HG03460 (cell line): ENCODE results near the gene SRPX2.

Source experiments
- ATAC-seq: cut with Tn5 transposase; IDR thresholded peaks from one replicate; pipeline ENCODE4 v1.9.1; 2021; ENCODE audit not compliant: unreplicated experiment

Gene SRPX2, protein sequence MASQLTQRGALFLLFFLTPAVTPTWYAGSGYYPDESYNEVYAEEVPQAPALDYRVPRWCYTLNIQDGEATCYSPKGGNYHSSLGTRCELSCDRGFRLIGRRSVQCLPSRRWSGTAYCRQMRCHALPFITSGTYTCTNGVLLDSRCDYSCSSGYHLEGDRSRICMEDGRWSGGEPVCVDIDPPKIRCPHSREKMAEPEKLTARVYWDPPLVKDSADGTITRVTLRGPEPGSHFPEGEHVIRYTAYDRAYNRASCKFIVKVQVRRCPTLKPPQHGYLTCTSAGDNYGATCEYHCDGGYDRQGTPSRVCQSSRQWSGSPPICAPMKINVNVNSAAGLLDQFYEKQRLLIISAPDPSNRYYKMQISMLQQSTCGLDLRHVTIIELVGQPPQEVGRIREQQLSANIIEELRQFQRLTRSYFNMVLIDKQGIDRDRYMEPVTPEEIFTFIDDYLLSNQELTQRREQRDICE

DNA sequence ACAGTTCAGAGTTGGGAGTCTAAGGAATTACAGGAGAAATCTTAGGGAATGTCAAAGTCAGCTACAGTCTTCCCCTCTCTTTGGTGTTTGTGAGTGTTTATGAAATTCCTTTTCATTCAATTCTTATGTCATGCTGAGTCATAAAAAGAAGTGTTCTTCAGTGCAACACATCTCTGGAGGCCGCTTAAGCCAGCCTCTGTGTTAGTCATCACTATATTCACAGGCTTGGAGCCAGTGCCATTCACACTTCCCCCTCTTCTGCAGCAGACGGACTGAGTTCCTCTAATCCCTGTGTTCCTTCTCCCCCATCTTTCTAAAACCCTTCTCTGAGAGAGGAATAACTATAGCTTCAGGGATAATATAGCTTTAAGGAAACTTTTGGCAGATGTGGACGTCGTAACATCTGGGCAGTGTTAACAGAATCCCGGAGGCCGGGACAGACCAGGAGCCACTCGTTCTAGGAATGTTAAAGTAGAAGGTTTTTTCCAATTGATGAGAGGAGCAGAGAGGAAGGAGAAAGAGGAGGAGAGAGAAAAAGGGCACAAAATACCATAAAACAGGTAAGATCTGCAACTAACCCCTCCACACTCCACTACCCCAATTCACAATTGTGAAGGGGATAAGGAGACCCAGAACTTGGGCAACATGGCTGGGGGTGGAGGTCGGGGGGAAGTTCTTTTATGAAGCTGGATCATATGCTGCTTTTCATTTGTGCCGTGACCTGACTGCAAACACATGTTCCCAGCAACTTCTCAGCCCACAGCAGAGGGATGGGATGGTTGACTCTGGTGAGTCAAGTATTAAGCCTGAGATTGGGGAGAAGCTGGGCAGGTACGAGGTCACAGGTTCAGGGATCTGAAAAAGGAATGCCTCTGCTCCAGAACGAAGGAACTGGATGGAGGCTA lies at the start of gene SRPX2:
TSS of gene SRPX2 (plus strand) at position 244 of the 905 bp plus-strand sequence. CDS start 2,124 bp downstream, outside the sequence.
- no peak for ATAC-seq

DNA sequence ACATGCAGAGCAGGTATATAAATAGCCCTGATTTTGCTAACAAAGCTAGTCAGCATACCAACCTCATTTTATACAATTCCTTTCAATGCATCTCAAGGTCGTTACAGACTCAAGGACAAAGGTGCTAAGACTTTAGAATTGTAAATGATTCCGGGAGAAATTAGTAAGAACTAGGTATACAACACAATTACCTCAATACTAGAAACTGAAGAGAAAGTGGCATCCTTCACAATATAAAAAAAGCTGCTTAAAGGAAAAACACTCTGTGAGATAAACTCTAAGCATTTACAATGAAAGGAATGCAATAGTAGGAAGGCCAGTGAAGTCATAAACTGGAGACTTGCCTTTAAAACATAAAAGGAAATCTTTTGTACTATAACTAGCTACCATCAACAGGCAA lies 47.4 kb upstream of the SRPX2 start:
- ATAC-seq = no peak

DNA sequence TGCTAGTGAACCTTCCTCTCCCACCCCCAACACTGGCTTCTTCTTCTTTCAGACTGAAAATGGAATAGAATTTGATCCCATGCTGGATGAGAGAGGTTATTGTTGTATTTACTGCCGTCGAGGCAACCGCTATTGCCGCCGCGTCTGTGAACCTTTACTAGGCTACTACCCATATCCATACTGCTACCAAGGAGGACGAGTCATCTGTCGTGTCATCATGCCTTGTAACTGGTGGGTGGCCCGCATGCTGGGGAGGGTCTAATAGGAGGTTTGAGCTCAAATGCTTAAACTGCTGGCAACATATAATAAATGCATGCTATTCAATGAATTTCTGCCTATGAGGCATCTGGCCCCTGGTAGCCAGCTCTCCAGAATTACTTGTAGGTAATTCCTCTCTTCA lies 44.5 kb upstream of the SRPX2 start:
- ATAC-seq = no peak

DNA sequence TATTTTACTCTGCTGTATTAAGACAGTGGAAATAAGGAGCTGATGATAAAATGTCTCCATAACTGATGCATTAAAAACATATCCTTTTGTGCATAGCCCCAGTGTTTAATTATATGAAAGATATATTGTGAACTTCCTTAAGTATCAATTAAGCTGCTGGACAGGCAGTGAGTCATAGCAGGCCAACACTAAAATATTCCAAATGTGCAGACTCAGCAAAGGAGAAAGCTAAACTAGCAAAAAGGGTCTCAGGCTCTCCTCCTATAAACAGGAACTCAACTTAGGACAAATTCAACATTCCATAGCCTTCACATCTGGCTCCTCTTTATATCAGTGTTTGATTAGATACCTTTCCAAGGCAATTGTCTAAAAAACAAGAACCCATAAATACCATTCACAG lies 43.7 kb upstream of the SRPX2 start:
- ATAC-seq = no peak

DNA sequence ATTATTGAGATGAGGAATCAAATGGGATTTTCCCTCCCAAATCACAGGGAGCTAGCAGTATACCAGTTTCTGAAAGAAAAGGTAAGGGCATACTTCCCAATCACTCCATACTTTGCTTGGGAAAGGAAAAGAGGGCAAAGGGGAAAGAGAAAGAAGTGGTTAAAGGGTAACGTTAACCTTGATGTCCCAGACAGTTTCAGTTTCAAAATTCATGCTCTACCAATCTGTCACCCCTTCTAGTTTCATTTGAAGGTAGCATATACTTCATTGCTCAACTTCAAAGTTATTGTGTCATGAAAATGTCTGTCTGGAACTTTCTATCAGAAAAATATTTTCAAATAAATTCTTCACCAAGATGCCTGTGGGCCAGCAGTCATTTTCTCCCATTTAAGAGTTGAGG lies 43.2 kb upstream of the SRPX2 start:
- ATAC-seq = no peak

DNA sequence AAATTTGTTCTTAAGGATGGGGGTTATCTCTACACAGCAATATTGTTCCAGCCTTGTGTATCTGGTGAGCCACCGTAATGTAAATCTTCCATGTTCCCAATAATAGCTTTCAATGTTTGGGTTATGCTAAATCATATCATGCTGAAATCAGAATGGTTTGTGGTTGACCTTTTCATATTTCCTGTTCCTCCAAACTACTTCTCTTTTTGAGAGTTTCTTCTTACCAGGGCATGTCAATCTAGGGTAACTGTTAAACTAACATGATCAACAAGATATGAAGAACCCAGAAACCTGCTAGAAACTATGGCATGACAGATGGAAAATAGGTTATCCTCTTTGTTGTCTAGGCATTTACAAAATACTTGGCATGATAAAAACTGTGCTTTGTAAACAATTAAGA lies 37.2 kb upstream of the SRPX2 start:
- ATAC-seq = no peak

DNA sequence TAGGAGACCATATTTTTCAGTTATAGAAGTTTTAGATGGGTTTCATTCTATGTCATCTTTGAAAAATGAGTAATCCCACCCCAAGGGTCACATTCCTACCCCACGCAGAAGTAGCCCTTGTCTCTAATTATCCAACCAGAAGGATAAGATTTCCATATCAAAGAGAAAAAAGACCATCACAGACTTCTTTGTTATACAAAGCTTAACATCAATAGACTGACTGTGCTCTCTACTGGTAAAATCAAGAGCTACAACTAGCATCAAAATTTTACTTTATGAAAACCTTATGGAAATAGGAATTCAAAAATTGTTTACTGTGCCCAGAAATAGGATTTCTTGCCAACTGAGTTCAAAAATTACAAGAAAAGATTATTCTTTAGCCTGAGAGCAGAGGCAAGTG lies 34.4 kb upstream of the SRPX2 start:
- ATAC-seq = no peak

DNA sequence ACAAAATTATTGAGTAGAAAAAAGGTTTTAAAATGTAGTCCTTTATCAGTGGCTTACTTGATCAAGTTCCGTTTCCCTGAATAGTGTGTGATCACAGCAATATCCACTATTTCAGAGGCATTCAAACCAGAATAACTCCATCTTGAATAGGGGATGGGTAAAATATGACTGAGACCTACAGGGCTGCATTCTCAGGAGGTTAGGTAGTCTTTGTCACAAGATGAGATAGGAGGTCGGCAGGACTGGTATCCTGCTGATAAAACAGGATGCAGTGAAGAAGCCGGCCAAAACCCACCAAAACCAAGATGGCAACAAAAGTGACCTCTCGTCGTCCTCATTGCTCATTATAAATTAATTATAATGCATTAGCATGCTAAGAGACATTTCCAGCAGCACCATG lies 32.0 kb upstream of the SRPX2 start:
- no peak for ATAC-seq

DNA sequence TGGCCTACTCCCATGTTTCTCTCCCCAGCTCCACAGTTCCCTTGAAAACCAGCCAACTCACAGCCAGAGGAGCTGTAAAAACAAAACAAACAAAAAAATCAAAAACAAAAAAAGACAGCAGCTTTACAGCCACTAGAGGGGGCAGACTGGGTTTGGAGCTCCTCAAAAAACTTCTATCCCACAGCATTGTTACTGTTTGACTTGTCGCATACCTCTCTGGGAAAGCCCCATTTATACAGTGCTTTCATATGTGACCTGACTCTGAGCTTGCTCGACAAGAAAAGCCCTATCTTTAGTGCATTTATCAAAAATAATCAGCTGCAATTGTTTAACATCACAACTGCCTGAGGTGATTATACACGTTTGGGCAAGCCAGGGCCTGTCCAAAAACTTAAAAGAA lies 29.0 kb upstream of the SRPX2 start:
- ATAC-seq = peak; percentile 98

DNA sequence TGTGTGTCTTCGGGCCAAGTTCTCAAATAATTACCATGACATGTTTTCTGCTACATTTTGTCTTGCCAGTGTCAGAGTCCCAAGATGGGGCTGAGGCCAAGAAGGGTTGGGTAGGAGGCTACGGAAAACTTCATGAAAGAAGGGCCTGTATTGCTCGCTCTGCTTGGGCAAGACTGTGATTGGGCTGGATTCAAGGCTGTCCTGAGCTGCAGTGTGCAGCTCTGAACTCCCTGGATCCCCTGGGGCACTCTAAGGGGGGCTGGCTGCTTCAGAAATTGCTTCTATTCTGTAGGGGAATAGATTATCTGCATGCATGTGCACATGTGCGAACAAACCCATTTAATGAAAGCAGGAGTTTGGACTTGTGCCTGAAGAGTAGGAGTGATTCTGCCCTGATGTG lies 21.0 kb upstream of the SRPX2 start:
- ATAC-seq = no peak

DNA sequence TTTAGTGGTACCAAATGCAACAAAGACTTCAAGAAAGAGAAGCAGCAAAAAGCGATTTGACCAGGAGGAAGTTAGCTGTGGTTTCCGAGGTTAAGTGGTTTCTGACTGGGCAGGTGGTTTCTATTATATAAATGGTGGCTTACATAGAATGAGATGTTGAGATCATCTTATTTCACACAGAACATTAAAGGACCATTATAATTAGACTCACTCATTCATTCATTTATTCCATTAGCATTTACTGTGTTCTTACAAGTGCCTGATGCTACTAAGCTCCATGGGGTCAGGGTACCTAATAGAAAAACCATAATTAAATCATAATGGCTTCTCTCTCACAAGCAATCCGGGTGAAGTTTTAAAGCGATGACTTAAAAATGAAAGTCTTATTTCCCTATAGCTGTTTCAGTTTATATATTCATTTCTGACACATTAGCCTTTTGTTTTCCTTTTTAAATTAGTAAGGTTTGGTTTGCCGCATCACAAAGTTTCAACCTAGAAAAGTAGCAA lies 18.0 kb upstream of the SRPX2 start:
- ATAC-seq = peak; percentile 91

DNA sequence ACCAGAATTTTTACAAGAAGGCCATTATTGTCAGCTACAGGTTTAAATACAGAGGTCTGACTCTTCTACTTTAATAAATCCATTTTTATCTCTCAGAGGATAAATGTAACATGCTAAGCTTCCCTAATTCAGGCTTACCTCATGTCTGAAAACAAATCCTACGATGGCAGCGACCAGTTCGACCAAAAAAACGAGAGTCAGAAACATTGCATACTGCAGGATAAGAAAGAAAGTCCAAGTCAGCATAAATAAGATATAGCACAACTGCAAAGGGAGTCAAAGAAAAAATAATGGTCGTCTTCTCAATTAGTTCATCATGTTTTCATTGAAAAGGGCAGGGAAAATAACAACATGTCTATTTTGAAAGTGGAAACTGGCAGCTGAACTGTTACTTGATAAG lies 9.0 kb upstream of the SRPX2 start:
- no peak for ATAC-seq

DNA sequence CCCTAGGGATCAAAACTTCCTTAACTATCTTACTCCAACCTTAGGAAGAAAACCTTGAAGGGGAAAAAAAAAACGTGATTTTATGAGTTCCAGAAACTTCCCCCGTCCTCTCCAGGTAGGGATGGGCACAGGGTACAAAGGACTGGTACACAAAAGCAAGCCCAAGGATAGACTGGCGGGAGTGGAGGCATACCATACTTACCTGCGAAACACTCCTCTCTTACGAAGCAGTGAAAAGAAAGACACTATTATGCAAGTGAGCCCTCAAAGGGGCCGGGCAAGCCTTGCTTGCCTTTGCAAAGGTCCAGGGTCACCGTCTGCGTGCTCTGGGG lies 8.0 kb upstream of the SRPX2 start:
- no peak for ATAC-seq

DNA sequence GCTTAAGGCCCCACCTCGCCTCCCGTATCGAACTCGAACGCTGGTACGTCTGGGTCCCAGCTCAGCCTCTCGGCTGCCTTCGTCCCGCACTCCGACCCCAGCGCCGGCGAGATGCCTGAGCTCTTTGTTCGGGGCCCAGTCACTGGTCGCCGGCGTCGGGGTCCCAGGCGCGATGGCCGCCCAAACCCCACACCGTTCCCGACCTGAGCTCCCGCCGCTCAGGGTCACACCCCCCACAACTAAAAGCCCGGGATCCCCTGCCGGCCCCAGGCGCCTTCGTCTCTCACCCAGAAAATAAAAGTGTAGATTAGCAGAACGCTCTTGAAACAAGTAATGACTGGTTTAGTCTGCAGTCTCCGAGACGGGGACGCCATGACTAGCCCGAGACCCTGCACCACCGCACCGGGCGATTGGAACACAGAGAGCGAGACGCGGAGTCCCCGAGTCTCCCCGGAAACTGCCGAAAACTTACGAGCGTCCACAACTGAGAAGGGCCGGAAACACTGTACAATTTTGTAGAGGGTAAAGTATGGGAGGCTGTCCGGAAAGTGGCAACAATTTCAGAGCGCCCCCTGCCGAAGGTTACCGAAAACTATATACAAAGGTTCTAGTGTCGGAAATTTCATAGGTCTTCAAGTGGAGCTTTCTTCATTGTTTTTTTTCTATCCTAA lies 7.5 kb upstream of the SRPX2 start, which contains the start of gene TSPAN6:
TSS of gene TSPAN6 (minus strand) at position 486 of the 671 bp plus-strand sequence. CDS start at position 374, 112 bp downstream.
- ATAC-seq = peak; percentile 97

DNA sequence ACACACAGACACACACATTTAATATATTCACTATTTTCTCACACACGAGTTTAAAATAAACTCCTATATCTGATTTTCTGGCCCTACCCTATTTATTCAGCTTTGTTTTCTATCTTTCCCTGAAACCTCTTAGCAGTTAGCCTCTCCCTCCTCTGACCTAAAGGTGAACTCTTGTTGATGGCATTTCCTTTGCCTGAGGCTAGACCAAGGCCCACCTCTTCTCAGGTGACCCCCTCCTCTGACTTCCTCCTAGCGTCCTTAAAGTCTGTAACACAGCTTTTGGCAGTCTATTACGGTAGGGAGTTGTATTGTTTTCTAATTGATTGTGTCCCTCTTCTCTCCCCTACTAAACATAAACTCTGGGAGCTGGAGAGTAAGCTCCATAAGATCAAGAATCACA lies 1.7 kb upstream of the SRPX2 start:
- ATAC-seq = no peak

DNA sequence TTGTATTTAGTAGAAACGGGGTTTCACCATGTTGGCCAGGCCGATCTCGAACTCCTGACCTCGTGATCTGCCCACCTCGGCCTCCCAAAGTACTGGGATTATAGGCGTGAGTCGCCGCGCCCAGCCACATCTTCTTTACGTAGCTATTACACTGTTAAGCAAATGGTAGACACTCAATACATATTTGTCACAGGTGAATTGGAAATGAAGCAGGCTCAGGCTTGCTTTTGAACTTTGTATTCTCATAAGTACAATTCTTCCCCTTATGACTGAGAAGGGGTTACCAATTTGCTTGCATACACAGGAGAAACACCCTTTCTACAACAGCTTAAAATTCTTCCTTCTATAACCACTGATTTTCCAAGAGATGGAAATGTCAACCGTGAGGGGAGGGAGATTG lies 787 bp upstream of the SRPX2 start:
- ATAC-seq = no peak

DNA sequence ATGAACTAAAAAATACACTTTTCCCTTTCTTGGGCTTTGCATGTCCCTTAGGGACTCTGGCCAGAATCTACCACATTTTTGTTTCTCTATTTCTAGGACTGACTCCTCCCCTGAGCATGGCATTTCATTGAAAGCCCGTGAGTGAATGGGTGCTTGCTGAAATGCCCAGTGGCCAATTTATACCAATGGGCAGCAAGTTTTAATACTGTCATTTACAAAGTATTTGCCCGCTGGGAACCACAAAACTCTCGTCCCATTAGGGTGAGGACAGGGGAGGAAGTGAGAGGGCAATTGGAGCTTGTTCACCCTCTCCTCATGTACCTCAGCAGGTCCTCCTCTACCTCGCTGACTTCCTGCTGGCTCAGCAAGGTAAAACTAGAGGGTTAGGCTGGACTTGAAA lies 1.1 kb downstream of the SRPX2 start:
- ATAC-seq = no peak

DNA sequence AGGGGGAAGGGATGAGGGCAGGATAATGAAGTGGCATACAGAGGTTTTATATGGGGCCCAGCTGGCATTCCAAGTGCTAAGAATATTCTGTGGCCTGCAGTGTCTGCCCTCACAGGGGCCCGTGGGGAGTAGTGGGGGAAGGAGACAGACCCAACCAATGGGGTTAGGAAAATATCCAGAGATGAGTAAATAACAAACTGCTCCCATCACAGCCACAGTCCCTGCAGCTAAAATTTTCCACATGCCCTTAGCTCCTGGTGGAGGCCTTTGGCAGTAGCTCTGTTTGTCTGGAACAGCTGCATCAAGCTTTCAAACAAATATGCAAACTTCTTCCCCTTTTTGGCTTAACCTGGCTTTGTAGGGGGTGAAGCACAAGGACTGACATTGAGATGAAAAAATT lies 3.1 kb downstream of the SRPX2 start:
- no peak for ATAC-seq

DNA sequence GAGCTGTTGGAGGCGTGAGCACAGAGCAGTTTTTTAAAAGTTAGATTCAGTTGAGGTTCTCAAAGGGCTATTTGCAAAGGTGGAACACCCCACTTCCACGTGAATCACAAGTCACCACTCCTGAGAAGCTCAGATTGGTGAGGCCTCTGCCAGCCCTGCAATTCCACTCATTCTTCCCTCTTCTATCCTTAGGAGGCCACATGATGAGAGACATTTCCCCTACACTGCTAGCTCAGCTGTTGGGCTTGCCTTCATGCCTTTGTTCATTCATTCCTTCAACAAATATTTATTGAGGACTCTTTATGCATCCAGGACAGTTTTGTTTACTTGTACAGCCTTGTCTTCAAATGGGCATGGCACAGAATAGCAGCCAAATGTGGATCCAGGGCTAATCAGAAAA lies 3.7 kb downstream of the SRPX2 start:
- ATAC-seq = no peak

DNA sequence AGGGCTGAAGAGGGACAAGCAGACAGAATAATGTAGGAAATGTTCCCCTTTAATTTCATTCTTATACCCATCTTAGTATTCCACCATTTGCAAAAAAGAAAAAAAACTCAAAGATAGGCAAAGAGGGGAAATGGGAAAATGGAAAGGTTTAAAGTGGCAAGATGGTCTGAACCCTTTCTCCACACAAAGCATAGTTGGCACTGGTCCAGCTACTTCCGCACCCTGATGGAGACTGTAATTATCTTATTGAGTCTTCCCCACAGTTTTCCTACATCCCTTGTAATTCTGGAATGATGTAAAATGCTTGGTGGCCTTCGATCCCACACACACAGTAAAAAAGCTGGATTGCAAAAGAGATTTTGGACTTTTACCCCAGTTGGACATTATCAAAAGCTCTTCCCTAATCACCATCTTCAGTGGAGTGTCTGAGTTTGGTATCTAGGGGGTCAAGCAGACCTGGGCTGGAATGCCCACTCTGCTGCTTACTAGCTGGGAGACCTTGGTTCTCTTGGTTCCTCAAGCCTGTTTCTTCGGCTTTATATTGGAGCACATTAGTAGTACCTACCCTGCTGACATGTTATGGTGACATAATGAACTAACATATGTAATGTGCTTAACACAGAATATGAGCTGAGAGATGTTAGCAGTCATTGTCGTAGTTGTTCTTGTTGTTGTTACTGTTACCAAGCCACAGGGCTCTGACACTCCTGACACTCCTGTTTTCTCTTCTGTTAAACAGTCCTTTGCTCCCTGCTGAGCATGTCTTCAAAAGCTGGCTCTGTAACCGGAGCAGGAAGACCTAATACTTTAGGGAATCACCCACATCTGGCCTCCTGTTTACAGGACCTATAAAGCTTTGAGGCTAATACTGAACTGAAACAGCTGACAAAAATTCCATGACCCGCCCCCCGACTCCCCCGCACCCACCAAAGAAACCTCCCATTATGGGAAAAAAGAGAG lies 4.7 kb downstream of the SRPX2 start:
- ATAC-seq = no peak
